ENCODE results near the gene NIPSNAP3A.

The NIPSNAP3A gene

DNA sequence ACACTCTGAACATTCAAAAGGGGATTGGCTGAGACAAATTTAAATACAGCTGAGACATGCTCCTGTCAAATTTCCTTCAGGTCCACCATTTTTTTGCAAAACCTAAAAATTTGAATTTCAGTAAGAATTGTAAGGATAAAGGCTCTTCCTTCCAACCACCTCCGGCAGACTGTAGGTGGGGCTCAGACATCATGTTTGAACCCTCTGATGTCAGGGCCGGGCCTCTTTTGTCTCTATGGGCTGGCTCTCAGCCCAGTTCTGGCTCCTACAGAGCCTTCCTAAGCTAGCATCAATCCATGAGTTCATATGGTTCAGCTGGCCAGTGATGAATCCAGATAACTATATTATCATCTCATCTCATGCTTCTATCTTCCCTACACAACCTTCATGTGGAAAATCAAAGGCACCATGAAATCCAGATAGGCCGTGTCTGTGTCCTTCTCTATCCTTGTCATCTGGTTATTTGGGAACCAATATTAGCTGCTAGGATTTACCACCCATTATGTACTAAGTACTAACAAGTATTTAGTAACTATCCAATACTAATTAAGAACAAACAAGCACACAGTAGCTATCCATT, 60.6 kb downstream of the NIPSNAP3A start:
- DNase-seq (ENCODE audit: low read depth): peak; percentile 65
